Measurements from ENCODE around the gene FEM1C. TPM values are rescaled to one million over a fixed set of nuclear protein-coding genes. Genes with fewer than 3 reads are reported as not detected.

FEM1C gene
- total and polyA plus RNA-seq, 2 donors from 2014 or later: 4.3 to 18.6 TPM

DNA sequence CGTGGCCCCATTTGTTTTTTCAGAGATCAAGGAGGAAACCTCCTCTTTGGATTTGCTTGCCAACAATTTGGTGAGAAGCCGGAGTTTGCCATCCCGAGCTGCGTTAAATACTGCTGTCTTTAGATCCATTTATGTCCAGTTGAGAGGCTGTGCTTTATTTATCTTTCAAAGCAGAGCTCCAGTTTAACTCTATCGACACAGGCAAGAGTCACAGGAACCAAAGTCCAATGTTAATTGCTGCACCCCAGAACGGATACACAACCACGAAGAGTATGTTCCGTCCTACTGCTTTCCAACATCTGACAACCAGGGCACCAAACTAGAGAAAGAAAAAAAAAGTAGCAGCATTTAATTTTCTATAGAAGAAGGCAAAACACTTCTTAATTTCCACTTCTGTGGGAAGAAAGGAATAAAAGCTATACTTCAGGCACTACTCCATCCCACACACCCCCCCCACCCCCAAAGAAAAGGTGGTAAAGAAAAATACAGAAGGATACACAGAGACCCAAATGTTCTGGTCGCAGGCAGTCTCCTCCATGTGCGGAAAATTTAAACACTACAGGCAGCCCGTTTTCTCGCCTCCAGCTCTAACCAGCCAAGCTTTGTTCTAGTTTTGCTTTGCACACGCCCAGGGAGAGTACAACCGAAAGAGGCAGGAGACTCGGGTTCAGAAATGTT, 1.1 kb downstream of the FEM1C start:
- Histone ChIP-seq H3K9me3 (ENCODE audit: control insufficient read depth in 2 of 3, insufficient read depth in 1 of 3, low read length in 3 of 3) (peaks cover 0 to 7% (median 2%) of the 10 kb centered on the region in 3 donors), H3K4me1 (ENCODE audit: control insufficient read depth in 2 of 3, insufficient read depth in 2 of 3, low read depth in 1 of 3, low read length in 3 of 3) (peaks cover 0 to 21% (median 13%) of the 10 kb centered on the region in 3 donors), H3K4me3 (ENCODE audit: low read length in 3 of 3) (peak overlapping the region; percentile 64 to 77 (median 75)), H3K36me3 (ENCODE audit: control insufficient read depth in 2 of 3, insufficient read depth in 3 of 3, low read length in 3 of 3) (peaks cover 0 to 3% (median 0%) of the 10 kb centered on the region in 3 donors), H3K27ac (ENCODE audit: low read depth in 2 of 2, low read length in 2 of 2) (peak overlapping the region; percentile 94 to 96), H3K27me3 (ENCODE audit: control insufficient read depth, insufficient read depth, low read length) (no peaks in the 10 kb centered on the region), H3K9ac (ENCODE audit: low read length in 3 of 3) (peak overlapping the region; percentile 81 to 88 (median 86))
- intact Hi-C loops (cut with DNase I): no loop called here
- peak in 2 of 5 donors; percentile 53 to 84 for DNase-seq
- TF ChIP-seq, protein P1, sequence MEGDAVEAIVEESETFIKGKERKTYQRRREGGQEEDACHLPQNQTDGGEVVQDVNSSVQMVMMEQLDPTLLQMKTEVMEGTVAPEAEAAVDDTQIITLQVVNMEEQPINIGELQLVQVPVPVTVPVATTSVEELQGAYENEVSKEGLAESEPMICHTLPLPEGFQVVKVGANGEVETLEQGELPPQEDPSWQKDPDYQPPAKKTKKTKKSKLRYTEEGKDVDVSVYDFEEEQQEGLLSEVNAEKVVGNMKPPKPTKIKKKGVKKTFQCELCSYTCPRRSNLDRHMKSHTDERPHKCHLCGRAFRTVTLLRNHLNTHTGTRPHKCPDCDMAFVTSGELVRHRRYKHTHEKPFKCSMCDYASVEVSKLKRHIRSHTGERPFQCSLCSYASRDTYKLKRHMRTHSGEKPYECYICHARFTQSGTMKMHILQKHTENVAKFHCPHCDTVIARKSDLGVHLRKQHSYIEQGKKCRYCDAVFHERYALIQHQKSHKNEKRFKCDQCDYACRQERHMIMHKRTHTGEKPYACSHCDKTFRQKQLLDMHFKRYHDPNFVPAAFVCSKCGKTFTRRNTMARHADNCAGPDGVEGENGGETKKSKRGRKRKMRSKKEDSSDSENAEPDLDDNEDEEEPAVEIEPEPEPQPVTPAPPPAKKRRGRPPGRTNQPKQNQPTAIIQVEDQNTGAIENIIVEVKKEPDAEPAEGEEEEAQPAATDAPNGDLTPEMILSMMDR (IDR thresholded peaks at IDR 0.05; ENCODE audit: borderline replicate concordance, extremely low read depth, insufficient read depth): no peak
- no peak for FAIRE-seq

DNA sequence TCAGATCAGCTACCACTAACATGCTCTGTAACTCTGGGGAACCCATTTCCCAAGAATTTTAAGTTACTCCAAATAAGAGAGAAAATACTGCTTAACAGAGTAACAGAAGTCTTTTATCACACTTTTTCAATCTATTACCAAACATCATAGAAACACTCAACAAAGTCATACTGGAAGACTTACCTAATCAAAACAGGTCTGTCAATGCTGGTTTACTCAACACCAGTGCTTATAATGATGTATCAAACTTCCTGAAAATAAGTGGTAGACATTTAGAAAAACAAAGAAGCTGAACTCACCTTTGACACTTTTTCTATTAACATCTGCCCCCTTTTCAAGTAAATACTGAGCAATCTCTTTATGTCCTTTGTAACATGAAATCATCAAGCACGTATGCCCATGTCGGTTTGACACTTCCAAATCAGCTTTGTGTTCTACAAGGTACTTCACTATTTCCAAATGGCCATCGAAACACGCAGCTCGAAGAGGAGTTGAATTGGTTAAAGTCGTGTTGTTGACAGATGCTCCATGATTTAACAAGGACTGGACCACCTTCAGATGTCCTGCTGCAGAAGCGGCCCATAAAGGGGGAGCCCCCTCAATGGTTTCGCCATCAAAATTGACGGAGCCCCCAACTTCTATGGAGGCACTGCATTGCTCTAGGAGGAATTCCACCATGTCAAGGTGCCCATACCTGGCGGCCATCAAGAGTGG, 1.8 kb downstream of the FEM1C start:
- peaks cover 0 to 6% (median 0%) of the 10 kb centered on the region in 3 donors for H3K36me3 ChIP-seq (ENCODE audit: control insufficient read depth in 2 of 3, insufficient read depth in 3 of 3, low read length in 3 of 3)
- DNase-seq: peak in 2 of 5 donors; percentile 21 to 42
- H3K9ac ChIP-seq (ENCODE audit: low read length in 3 of 3): peak overlapping the region in 2 of 3 donors; percentile 86 to 88
- TF ChIP-seq, protein P1 (IDR thresholded peaks at IDR 0.05; ENCODE audit: borderline replicate concordance, extremely low read depth, insufficient read depth): no peak
- H3K4me1 ChIP-seq (ENCODE audit: control insufficient read depth in 2 of 3, insufficient read depth in 2 of 3, low read depth in 1 of 3, low read length in 3 of 3): peaks cover 0 to 21% (median 13%) of the 10 kb centered on the region in 3 donors
- no peaks in the 10 kb centered on the region for H3K27me3 ChIP-seq (ENCODE audit: control insufficient read depth, insufficient read depth, low read length)
- FAIRE-seq: no peak
- H3K9me3 ChIP-seq (ENCODE audit: control insufficient read depth in 2 of 3, insufficient read depth in 1 of 3, low read length in 3 of 3): peaks cover 0 to 7% (median 2%) of the 10 kb centered on the region in 3 donors
- intact Hi-C loops (cut with DNase I): no loop called here
- H3K27ac ChIP-seq (ENCODE audit: low read depth in 2 of 2, low read length in 2 of 2): peak overlapping the region in 1 of 2 donors; percentile 94
- peak overlapping the region; percentile 64 to 77 (median 75) for H3K4me3 ChIP-seq (ENCODE audit: low read length in 3 of 3)

DNA sequence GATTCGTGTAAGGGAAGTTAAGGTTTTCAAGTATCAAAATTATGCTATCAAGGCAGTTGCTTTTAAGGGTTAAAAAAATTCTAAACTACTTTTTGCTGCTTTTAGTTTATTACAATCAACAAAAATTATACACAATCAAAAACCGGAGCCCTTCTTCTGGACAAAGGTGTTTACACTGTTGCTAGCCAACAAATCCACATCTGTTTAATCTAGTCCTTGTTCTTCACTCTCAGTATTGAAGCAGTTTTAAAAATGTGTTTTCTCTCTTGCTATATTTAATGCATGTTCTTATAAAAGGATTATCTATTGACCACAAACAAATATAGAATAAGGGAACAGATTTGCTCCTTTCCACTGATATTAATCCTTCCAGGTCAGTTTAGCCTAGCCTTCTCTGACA, 2.5 kb downstream of the FEM1C start:
- TF ChIP-seq, protein P1 (IDR thresholded peaks at IDR 0.05; ENCODE audit: borderline replicate concordance, extremely low read depth, insufficient read depth): no peak
- Histone ChIP-seq H3K9ac (ENCODE audit: low read length in 3 of 3) (peak overlapping the region; percentile 22 to 86 (median 47)), H3K4me1 (ENCODE audit: control insufficient read depth in 2 of 3, insufficient read depth in 2 of 3, low read depth in 1 of 3, low read length in 3 of 3) (peaks cover 0 to 25% (median 13%) of the 10 kb centered on the region in 3 donors), H3K9me3 (ENCODE audit: control insufficient read depth in 2 of 3, insufficient read depth in 1 of 3, low read length in 3 of 3) (peaks cover 0 to 7% (median 2%) of the 10 kb centered on the region in 3 donors), H3K4me3 (ENCODE audit: low read length in 3 of 3) (peak overlapping the region; percentile 64 to 77 (median 75)), H3K36me3 (ENCODE audit: control insufficient read depth in 2 of 3, insufficient read depth in 3 of 3, low read length in 3 of 3) (peaks cover 0 to 6% (median 0%) of the 10 kb centered on the region in 3 donors), H3K27ac (ENCODE audit: low read depth in 2 of 2, low read length in 2 of 2) (no peak overlapping the region), H3K27me3 (ENCODE audit: control insufficient read depth, insufficient read depth, low read length) (no peaks in the 10 kb centered on the region)
- no peak for FAIRE-seq
- DNase-seq: peak in 2 of 5 donors; percentile 43 to 58
- intact Hi-C loops (cut with DNase I): no loop called here
